ENCODE results near the gene EPS8.

Gene EPS8

GRCh38 chr12:15688838-15689625 is 100.2 kb downstream of the EPS8 start:
- TF ChIP-seq CTCF (IDR thresholded peaks at IDR 0.05; ENCODE audit: borderline replicate concordance, insufficient read depth, low read depth, low read length) = no peak
- H3K4me3 ChIP-seq (ENCODE audit: low read depth, low read length) = no peak overlapping the region

- H3K4me3 ChIP-seq (ENCODE audit: low read depth, low read length) = no peak overlapping the region
- no peak for TF ChIP-seq CTCF (IDR thresholded peaks at IDR 0.05; ENCODE audit: borderline replicate concordance, insufficient read depth, low read depth, low read length)
These were observed 100.9 kb downstream of the EPS8 start for GRCh38 chr12:15688202-15688736.

- TF ChIP-seq CTCF (IDR thresholded peaks at IDR 0.05; ENCODE audit: borderline replicate concordance, insufficient read depth, low read depth, low read length) = no peak
- H3K4me3 ChIP-seq (ENCODE audit: low read depth, low read length) = no peak overlapping the region
These were observed 101.6 kb downstream of the EPS8 start for GRCh38 chr12:15687583-15687982.

GRCh38 chr12:15684896-15685658 is 104.1 kb downstream of the EPS8 start:
- no peak overlapping the region for H3K4me3 ChIP-seq (ENCODE audit: low read depth, low read length)
- no peak for TF ChIP-seq CTCF (IDR thresholded peaks at IDR 0.05; ENCODE audit: borderline replicate concordance, insufficient read depth, low read depth, low read length)

- no peak for TF ChIP-seq CTCF (IDR thresholded peaks at IDR 0.05; ENCODE audit: borderline replicate concordance, insufficient read depth, low read depth, low read length)
- no peak overlapping the region for H3K4me3 ChIP-seq (ENCODE audit: low read depth, low read length)
These were observed 106.4 kb downstream of the EPS8 start for GRCh38 chr12:15682826-15683225.

- TF ChIP-seq CTCF (IDR thresholded peaks at IDR 0.05; ENCODE audit: borderline replicate concordance, insufficient read depth, low read depth, low read length) = no peak
- H3K4me3 ChIP-seq (ENCODE audit: low read depth, low read length) = no peak overlapping the region
These were observed 110.0 kb downstream of the EPS8 start for GRCh38 chr12:15679151-15679550.

All from GM12875 (cell line).